Measurements from ENCODE around the gene TSC22D3. TPM values are rescaled to one million over a fixed set of nuclear protein-coding genes. Genes with fewer than 3 reads are reported as not detected.

The TSC22D3 gene
- polyA plus RNA-seq, 1 donor, result 75.5 TPM

DNA sequence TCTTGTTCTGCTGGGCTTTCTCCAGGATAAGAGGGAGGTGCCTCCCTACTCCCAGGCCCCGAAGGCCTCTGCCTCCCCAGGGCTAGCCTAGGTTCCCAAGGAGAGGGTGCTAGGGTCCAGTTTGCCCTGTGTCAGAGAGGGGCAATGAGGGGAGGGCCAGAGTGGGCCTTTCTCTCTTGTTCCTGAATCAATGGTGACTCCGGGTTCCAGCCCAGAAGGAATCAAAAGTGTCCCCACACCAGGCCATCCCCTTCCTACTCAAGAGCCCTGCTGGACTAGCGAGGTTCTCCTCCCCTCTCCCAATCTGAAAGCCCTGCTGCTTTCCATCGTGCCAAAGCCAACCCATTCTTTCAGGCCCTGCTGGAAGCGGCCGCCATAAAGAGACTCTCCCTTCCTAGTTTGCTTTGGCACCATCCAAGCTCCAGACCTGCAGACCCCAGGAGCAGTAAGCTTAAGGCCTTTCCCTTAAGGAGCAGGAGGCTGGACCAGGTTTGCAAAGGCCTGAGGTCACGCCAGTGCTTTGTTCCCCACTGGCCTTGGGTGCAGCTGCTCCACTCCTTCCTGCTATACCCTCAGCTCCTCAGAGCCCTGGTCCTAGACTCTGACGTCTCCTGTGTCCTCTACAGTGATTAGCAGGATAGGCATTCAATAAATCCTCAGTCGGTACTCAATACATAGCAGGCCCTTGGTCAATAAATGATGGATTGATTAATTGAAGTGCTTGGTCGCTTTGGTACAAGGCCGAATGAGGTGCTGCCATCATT is 10.6 kb downstream of the TSC22D3 start:
- no peaks in the 10 kb centered on the region for H3K36me3 ChIP-seq (ENCODE audit: control insufficient read depth, insufficient read depth, low read length)
- no peaks in the 10 kb centered on the region for H3K9me3 ChIP-seq (ENCODE audit: control insufficient read depth, low read depth, low read length)
- H3K4me1 ChIP-seq (ENCODE audit: control insufficient read depth, insufficient read depth, low read length), result no peaks in the 10 kb centered on the region
- WGBS (ENCODE audit: insufficient coverage, low lambda C conversion rate), result no CpG with 5 or more reads among the region's 11 CpGs
- H3K27ac ChIP-seq (ENCODE audit: low read length), result no peak overlapping the region
- H3K27me3 ChIP-seq (ENCODE audit: control insufficient read depth, insufficient read depth, low read length), result no peaks in the 10 kb centered on the region
- H3K4me3 ChIP-seq (ENCODE audit: low read length), result no peak overlapping the region
- DNase-seq, result no peak

GRCh38 chrX:107763647-107764046 is 11.9 kb downstream of the TSC22D3 start:
- no peaks in the 10 kb centered on the region for H3K9me3 ChIP-seq (ENCODE audit: control insufficient read depth, low read depth, low read length)

GRCh38 chrX:107760304-107761077 is 15.1 kb downstream of the TSC22D3 start:
- no peaks in the 10 kb centered on the region for H3K36me3 ChIP-seq (ENCODE audit: control insufficient read depth, insufficient read depth, low read length)
- H3K27me3 ChIP-seq (ENCODE audit: control insufficient read depth, insufficient read depth, low read length), result no peaks in the 10 kb centered on the region
- H3K4me3 ChIP-seq (ENCODE audit: low read length), result no peak overlapping the region
- DNase-seq, result no peak
- no CpG with 5 or more reads among the region's 5 CpGs for WGBS (ENCODE audit: insufficient coverage, low lambda C conversion rate)
- no peaks in the 10 kb centered on the region for H3K4me1 ChIP-seq (ENCODE audit: control insufficient read depth, insufficient read depth, low read length)
- H3K27ac ChIP-seq (ENCODE audit: low read length), result no peak overlapping the region
- H3K9me3 ChIP-seq (ENCODE audit: control insufficient read depth, low read depth, low read length), result no peaks in the 10 kb centered on the region

More at GRCh38 chrX:107763647-107764046, 11.9 kb downstream of the TSC22D3 start:
- no CpG with 5 or more reads among the region's 1 CpG for WGBS (ENCODE audit: insufficient coverage, low lambda C conversion rate)
- Histone ChIP-seq H3K36me3 (ENCODE audit: control insufficient read depth, insufficient read depth, low read length) (no peaks in the 10 kb centered on the region), H3K27me3 (ENCODE audit: control insufficient read depth, insufficient read depth, low read length) (no peaks in the 10 kb centered on the region), H3K4me3 (ENCODE audit: low read length) (no peak overlapping the region), H3K4me1 (ENCODE audit: control insufficient read depth, insufficient read depth, low read length) (no peaks in the 10 kb centered on the region), H3K27ac (ENCODE audit: low read length) (no peak overlapping the region)
- DNase-seq, result no peak

DNA sequence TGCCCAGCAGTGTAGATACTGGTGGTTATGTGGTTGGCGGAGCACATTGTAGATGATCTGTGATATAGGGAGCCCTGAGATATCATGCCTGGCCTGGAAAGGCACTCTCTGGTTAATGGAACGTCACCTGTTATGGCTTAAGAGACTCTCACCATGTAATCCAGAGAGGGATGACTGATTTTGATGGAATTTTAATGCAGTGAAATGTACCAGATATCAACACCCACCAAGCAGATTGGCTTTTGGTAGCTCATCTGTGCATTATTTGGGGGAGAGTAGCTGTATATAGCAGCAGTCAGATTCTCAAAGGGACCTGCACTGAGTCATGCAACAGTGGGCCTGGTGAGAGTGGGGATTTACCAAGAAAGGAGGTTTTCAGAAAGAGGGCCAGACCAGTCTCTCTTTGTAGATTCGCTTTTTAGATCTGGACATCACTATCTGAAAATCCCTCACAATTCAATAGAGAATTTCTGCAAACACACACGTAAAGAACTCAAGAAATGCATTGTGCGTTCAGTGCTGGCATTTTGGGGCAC is 17.3 kb downstream of the TSC22D3 start:
- no peaks in the 10 kb centered on the region for H3K9me3 ChIP-seq (ENCODE audit: control insufficient read depth, low read depth, low read length)
- H3K4me3 ChIP-seq (ENCODE audit: low read length), result no peak overlapping the region
- H3K4me1 ChIP-seq (ENCODE audit: control insufficient read depth, insufficient read depth, low read length), result no peaks in the 10 kb centered on the region
- H3K27ac ChIP-seq (ENCODE audit: low read length), result no peak overlapping the region
- H3K36me3 ChIP-seq (ENCODE audit: control insufficient read depth, insufficient read depth, low read length), result no peaks in the 10 kb centered on the region
- H3K27me3 ChIP-seq (ENCODE audit: control insufficient read depth, insufficient read depth, low read length), result no peaks in the 10 kb centered on the region
- WGBS (ENCODE audit: insufficient coverage, low lambda C conversion rate), result no CpG with 5 or more reads among the region's 5 CpGs
- no peak for DNase-seq

- H3K27me3 ChIP-seq (ENCODE audit: control insufficient read depth, insufficient read depth, low read length), result no peaks in the 10 kb centered on the region
- no peak overlapping the region for H3K27ac ChIP-seq (ENCODE audit: low read length)
- no peaks in the 10 kb centered on the region for H3K4me1 ChIP-seq (ENCODE audit: control insufficient read depth, insufficient read depth, low read length)
- H3K36me3 ChIP-seq (ENCODE audit: control insufficient read depth, insufficient read depth, low read length), result no peaks in the 10 kb centered on the region
- no peak overlapping the region for H3K4me3 ChIP-seq (ENCODE audit: low read length)
- no peak for DNase-seq
- no peaks in the 10 kb centered on the region for H3K9me3 ChIP-seq (ENCODE audit: control insufficient read depth, low read depth, low read length)
- no CpG with 5 or more reads among the region's 3 CpGs for WGBS (ENCODE audit: insufficient coverage, low lambda C conversion rate)
Observed at GRCh38 chrX:107755721-107756120, 19.9 kb downstream of the TSC22D3 start.

- Histone ChIP-seq H3K4me1 (ENCODE audit: control insufficient read depth, insufficient read depth, low read length) (peaks cover 5% of the 10 kb centered on the region), H3K4me3 (ENCODE audit: low read length) (no peak overlapping the region), H3K27me3 (ENCODE audit: control insufficient read depth, insufficient read depth, low read length) (no peaks in the 10 kb centered on the region), H3K36me3 (ENCODE audit: control insufficient read depth, insufficient read depth, low read length) (no peaks in the 10 kb centered on the region), H3K27ac (ENCODE audit: low read length) (no peak overlapping the region), H3K9me3 (ENCODE audit: control insufficient read depth, low read depth, low read length) (no peaks in the 10 kb centered on the region)
- no peak for DNase-seq
- WGBS (ENCODE audit: insufficient coverage, low lambda C conversion rate), result no CpG with 5 or more reads among the region's 4 CpGs
Observed at GRCh38 chrX:107753187-107753586, 22.4 kb downstream of the TSC22D3 start.

GRCh38 chrX:107752714-107753113 is 22.9 kb downstream of the TSC22D3 start:
- no peak for DNase-seq
- Histone ChIP-seq H3K4me3 (ENCODE audit: low read length) (no peak overlapping the region), H3K9me3 (ENCODE audit: control insufficient read depth, low read depth, low read length) (no peaks in the 10 kb centered on the region), H3K36me3 (ENCODE audit: control insufficient read depth, insufficient read depth, low read length) (no peaks in the 10 kb centered on the region), H3K27me3 (ENCODE audit: control insufficient read depth, insufficient read depth, low read length) (no peaks in the 10 kb centered on the region), H3K4me1 (ENCODE audit: control insufficient read depth, insufficient read depth, low read length) (peaks cover 9% of the 10 kb centered on the region), H3K27ac (ENCODE audit: low read length) (no peak overlapping the region)
- no CpG with 5 or more reads among the region's 3 CpGs for WGBS (ENCODE audit: insufficient coverage, low lambda C conversion rate)

GRCh38 chrX:107752043-107752442 is 23.5 kb downstream of the TSC22D3 start:
- no peaks in the 10 kb centered on the region for H3K27me3 ChIP-seq (ENCODE audit: control insufficient read depth, insufficient read depth, low read length)
- H3K4me1 ChIP-seq (ENCODE audit: control insufficient read depth, insufficient read depth, low read length), result peaks cover 16% of the 10 kb centered on the region
- no peak overlapping the region for H3K4me3 ChIP-seq (ENCODE audit: low read length)
- H3K27ac ChIP-seq (ENCODE audit: low read length), result no peak overlapping the region
- DNase-seq, result no peak
- no peaks in the 10 kb centered on the region for H3K9me3 ChIP-seq (ENCODE audit: control insufficient read depth, low read depth, low read length)
- WGBS (ENCODE audit: insufficient coverage, low lambda C conversion rate), result no CpG with 5 or more reads among the region's 3 CpGs
- no peaks in the 10 kb centered on the region for H3K36me3 ChIP-seq (ENCODE audit: control insufficient read depth, insufficient read depth, low read length)

- Histone ChIP-seq H3K36me3 (ENCODE audit: control insufficient read depth, insufficient read depth, low read length) (no peaks in the 10 kb centered on the region), H3K9me3 (ENCODE audit: control insufficient read depth, low read depth, low read length) (no peaks in the 10 kb centered on the region), H3K4me3 (ENCODE audit: low read length) (no peak overlapping the region), H3K27ac (ENCODE audit: low read length) (no peak overlapping the region), H3K4me1 (ENCODE audit: control insufficient read depth, insufficient read depth, low read length) (peaks cover 26% of the 10 kb centered on the region), H3K27me3 (ENCODE audit: control insufficient read depth, insufficient read depth, low read length) (no peaks in the 10 kb centered on the region)
- WGBS (ENCODE audit: insufficient coverage, low lambda C conversion rate), result no CpG with 5 or more reads among the region's 7 CpGs
- DNase-seq, result no peak
Observed at GRCh38 chrX:107750861-107751445, 24.6 kb downstream of the TSC22D3 start.

GRCh38 chrX:107750263-107750662 is 25.3 kb downstream of the TSC22D3 start:
- WGBS (ENCODE audit: insufficient coverage, low lambda C conversion rate), result no CpG with 5 or more reads among the region's 6 CpGs
- no peak for DNase-seq

More at GRCh38 chrX:107750263-107750662, 25.3 kb downstream of the TSC22D3 start:
- Histone ChIP-seq H3K27ac (ENCODE audit: low read length) (no peak overlapping the region), H3K4me1 (ENCODE audit: control insufficient read depth, insufficient read depth, low read length) (peaks cover 28% of the 10 kb centered on the region), H3K4me3 (ENCODE audit: low read length) (no peak overlapping the region), H3K27me3 (ENCODE audit: control insufficient read depth, insufficient read depth, low read length) (no peaks in the 10 kb centered on the region), H3K36me3 (ENCODE audit: control insufficient read depth, insufficient read depth, low read length) (no peaks in the 10 kb centered on the region), H3K9me3 (ENCODE audit: control insufficient read depth, low read depth, low read length) (no peaks in the 10 kb centered on the region)
